Measurements from ENCODE around the gene TFE3. TPM values are rescaled to one million over a fixed set of nuclear protein-coding genes. Genes with fewer than 3 reads are reported as not detected.

The TFE3 gene
- 16.4 and 22.4 TPM in 2 replicates for total RNA-seq

GRCh38 chrX:49043220-49043986, at the start of gene TFE3:
TFE3 (minus strand) TSS chrX:49043357; CDS start chrX:49043226, 131 bp downstream.

GRCh38 chrX:49079489-49080428, 36.6 kb upstream of the TFE3 start, which contains the start of gene WDR45:
WDR45 (minus strand) TSS chrX:49079887; CDS start chrX:49078095, 1,792 bp downstream.

GRCh38 chrX:49073601-49074575, 30.7 kb upstream of the TFE3 start, which contains the start of gene PRAF2:
PRAF2 (minus strand) TSS chrX:49074002; CDS start chrX:49073987, 15 bp downstream.

GRCh38 chrX:49058794-49059193, 15.6 kb upstream of the TFE3 start, which contains the start of gene CCDC120:
CCDC120 (plus strand) TSS chrX:49058999; CDS start chrX:49062042, 3,043 bp downstream.

GRCh38 chrX:49002091-49002935, 40.8 kb downstream of the TFE3 start, which contains the start of gene GRIPAP1:
GRIPAP1 (minus strand) TSS chrX:49002264; CDS start chrX:49002229, 35 bp downstream.

Other genes starting within 250 kb of the TFE3 start
- 19.4 and 36.7 TPM in 2 replicates for gene HDAC6, start 241.3 kb downstream of the TFE3 start, total RNA-seq
- gene ERAS, start 216.8 kb downstream of the TFE3 start, total RNA-seq, result not detected in 2 replicates
- gene PCSK1N, start 207.7 kb downstream of the TFE3 start, total RNA-seq, result not detected in 2 replicates
- gene TIMM17B, start 145.6 kb downstream of the TFE3 start, total RNA-seq, result 16.2 and 18.1 TPM in 2 replicates
- 88.2 and 121 TPM in 2 replicates for gene PQBP1, start 145.4 kb downstream of the TFE3 start, total RNA-seq
- 8.6 and 9.0 TPM in 2 replicates for gene SLC35A2, start 131.7 kb downstream of the TFE3 start, total RNA-seq
- 3.2 and 3.4 TPM in 2 replicates for gene PIM2, start 124.3 kb downstream of the TFE3 start, total RNA-seq
- 25.2 and 31.2 TPM in 2 replicates for gene OTUD5, start 85.8 kb downstream of the TFE3 start, total RNA-seq
- gene KCND1, start 71.5 kb downstream of the TFE3 start, total RNA-seq, result 0.18 and 0.47 TPM in 2 replicates
- gene GRIPAP1, start 41.1 kb downstream of the TFE3 start, total RNA-seq, result 34.0 and 34.5 TPM in 2 replicates
- gene CCDC120, start 15.6 kb upstream of the TFE3 start, total RNA-seq, result 0.45 and 1.1 TPM in 2 replicates
- 3.2 and 4.8 TPM in 2 replicates for gene PRAF2, start 30.6 kb upstream of the TFE3 start, total RNA-seq
- 15.9 and 26.7 TPM in 2 replicates for gene WDR45, start 36.5 kb upstream of the TFE3 start, total RNA-seq
- gene GPKOW, start 80.4 kb upstream of the TFE3 start, total RNA-seq, result 22.9 and 25.8 TPM in 2 replicates
- gene MAGIX, start 119.4 kb upstream of the TFE3 start, total RNA-seq, result 0.27 and 1.0 TPM in 2 replicates
- 19.7 and 22.5 TPM in 2 replicates for gene PLP2, start 128.5 kb upstream of the TFE3 start, total RNA-seq
- 3.4 and 6.5 TPM in 2 replicates for gene PRICKLE3, start 143.0 kb upstream of the TFE3 start, total RNA-seq
- gene SYP, start 156.8 kb upstream of the TFE3 start, total RNA-seq, result 0.09 and 0.28 TPM in 2 replicates
- under 0.01 TPM in 1 of 2 replicates, not detected in the other for gene CACNA1F, start 190.0 kb upstream of the TFE3 start, total RNA-seq
- 8.9 and 9.6 TPM in 2 replicates for gene CCDC22, start 192.1 kb upstream of the TFE3 start, total RNA-seq
- not detected in 2 replicates for gene FOXP3, start 221.4 kb upstream of the TFE3 start, total RNA-seq
- gene PPP1R3F, start 226.4 kb upstream of the TFE3 start, total RNA-seq, result 1.5 and 8.1 TPM in 2 replicates

Data from endothelial cell of coronary artery (primary cell).